HepG2 (cell line): ENCODE results near the gene ASXL1. TPM values are rescaled to one million over a fixed set of nuclear protein-coding genes. Genes with fewer than 3 reads are reported as not detected.

Source experiments
- AFF4 ChIP-seq: sonication (generic); formaldehyde crosslinking; IDR thresholded peaks from 2 replicates; pipeline ENCODE4 v1.4.0; 2020; ENCODE audit warnings: missing genetic modification reagents
- ATF1 ChIP-seq: IDR thresholded peaks from 2 replicates; pipeline ENCODE4 v1.6.1; 2016; ENCODE audit warnings: mild to moderate bottlenecking, control low read depth
- ATF7 ChIP-seq, 2 experiments: fragments of 450-650 bp in 1 of 2; sonication (generic) in 1 of 2; formaldehyde crosslinking in 1 of 2; IDR thresholded peaks; 2 replicates each; pipeline versions ENCODE4 v1.4.0 to v1.6.1; 2016 to 2020; ENCODE audit warnings: antibody characterized with exemption in 1 of 2, mild to moderate bottlenecking in 1 of 2, missing genetic modification reagents in 1 of 2
- ATF7-NPFF ChIP-seq: sonication (generic); formaldehyde crosslinking; IDR thresholded peaks from 2 replicates; pipeline ENCODE4 v1.8.1; 2023; ENCODE audit warnings: mild to moderate bottlenecking, low read depth, missing genetic modification reagents, moderate library complexity
- ATRX ChIP-seq: sonication (generic); formaldehyde crosslinking; IDR thresholded peaks from 2 replicates; pipeline ENCODE4 v1.4.0; 2020; ENCODE audit warnings: missing genetic modification reagents, borderline replicate concordance
- CBX5 ChIP-seq: sonication (generic); formaldehyde crosslinking; IDR thresholded peaks from 2 replicates; pipeline ENCODE4 v1.4.0; 2020; ENCODE audit warnings: missing genetic modification reagents, borderline replicate concordance
- DPF2 ChIP-seq: sonication (generic); formaldehyde crosslinking; IDR thresholded peaks from 2 replicates; pipeline ENCODE4 v1.4.0; 2020; ENCODE audit warnings: mild to moderate bottlenecking, low read depth, missing genetic modification reagents, borderline replicate concordance
- HMG20B ChIP-seq: conservative IDR thresholded peaks from 2 replicates; pipeline ENCODE4 v1.6.1; 2016; ENCODE audit warnings: missing genetic modification reagents, missing compliant biosample characterization
- ISL2 ChIP-seq: sonication (generic); formaldehyde crosslinking; IDR thresholded peaks from 2 replicates; pipeline ENCODE4 v1.5.0; 2020; ENCODE audit warnings: missing genetic modification reagents
- MAF1 ChIP-seq: sonication (generic); formaldehyde crosslinking; IDR thresholded peaks from 2 replicates; pipeline ENCODE4 v1.5.0; 2020; ENCODE audit warnings: missing genetic modification reagents, borderline replicate concordance
- NR2F6 ChIP-seq, 2 experiments: IDR thresholded peaks; 2 replicates each; pipeline ENCODE4 v1.6.1; 2016; ENCODE audit warnings: antibody characterized with exemption in 1 of 2, mild to moderate bottlenecking in 1 of 2
- SRSF1 ChIP-seq: fragments of 200-400 bp; formaldehyde crosslinking; optimal IDR thresholded peaks from 2 replicates; pipeline ENCODE3; 2017; ENCODE audit warnings: mild to moderate bottlenecking, low read depth, low read length, moderate library complexity
- TEAD3 ChIP-seq: optimal IDR thresholded peaks from 2 replicates; pipeline ENCODE3; 2016; ENCODE audit warnings: borderline replicate concordance
- ZKSCAN5 ChIP-seq: sonication (generic); formaldehyde crosslinking; IDR thresholded peaks from 2 replicates; pipeline ENCODE4 v1.5.1; 2020; ENCODE audit warnings: mild to moderate bottlenecking, missing genetic modification reagents
- ZMAT5 ChIP-seq: sonication (generic); formaldehyde crosslinking; IDR thresholded peaks from 2 replicates; pipeline ENCODE4 v1.5.0; 2020; ENCODE audit warnings: mild to moderate bottlenecking, low read depth, missing genetic modification reagents, borderline replicate concordance
- ZNF550 ChIP-seq: sonication (generic); formaldehyde crosslinking; IDR thresholded peaks from 2 replicates; pipeline ENCODE4 v1.4.0; 2020; ENCODE audit warnings: mild to moderate bottlenecking, missing genetic modification reagents, borderline replicate concordance
- ZNF619 ChIP-seq: sonication (generic); formaldehyde crosslinking; IDR thresholded peaks from 2 replicates; pipeline ENCODE4 v1.4.0; 2020; ENCODE audit warnings: mild to moderate bottlenecking, missing genetic modification reagents
- ZNF703 ChIP-seq: sonication (generic); formaldehyde crosslinking; IDR thresholded peaks from 2 replicates; pipeline ENCODE4 v1.5.1; 2020; ENCODE audit warnings: missing genetic modification reagents, mild to moderate bottlenecking, moderate library complexity, borderline replicate concordance
- ZNF788 ChIP-seq: sonication (generic); formaldehyde crosslinking; IDR thresholded peaks from 2 replicates; pipeline ENCODE4 v1.5.0; 2020; ENCODE audit warnings: mild to moderate bottlenecking, missing genetic modification reagents, borderline replicate concordance
- ZNF891 ChIP-seq: sonication (generic); formaldehyde crosslinking; IDR thresholded peaks from 2 replicates; pipeline ENCODE4 v1.5.0; 2020; ENCODE audit warnings: mild to moderate bottlenecking, missing genetic modification reagents
- ZSCAN9 ChIP-seq: IDR thresholded peaks from 2 replicates; pipeline ENCODE4 v1.6.1; 2016; ENCODE audit warnings: borderline replicate concordance
- polyA plus RNA-seq, 8 experiments: library from polyadenylated mRNA; depleted of rRNA in 3 of 8; stranded (reverse) in 7 of 8; unstranded in 1 of 8; fragments of >200 nt; fragmentation: Illumina TruSeq in 4 of 8; extraction: Trizol in 4 of 8; gene quantifications; 2 replicates each; pipeline versions ENCODE4 v1.2.1 to v1.2.3, GENCODE V29; 2011 to 2016; ENCODE audit warnings: low read depth in 4 of 8, missing spikeins in 1 of 8, mixed read lengths in 1 of 8; ENCODE audit not compliant: insufficient read depth in 1 of 8
- total RNA-seq, 5 experiments: library from RNA; depleted of rRNA; stranded (reverse); fragments of >200 nt; fragmentation: Illumina TruSeq; extraction: Trizol; gene quantifications; 2 replicates each; pipeline ENCODE4 v1.2.3, GENCODE V29; 2016; ENCODE audit warnings: low read depth in 1 of 5
- TF ChIP-seq, protein P1 (sequence below): sonication (generic); formaldehyde crosslinking; IDR thresholded peaks from 2 replicates; pipeline ENCODE4 v1.4.0; 2020; ENCODE audit warnings: missing genetic modification reagents
- TF ChIP-seq, protein P2 (sequence below): sonication (generic); formaldehyde crosslinking; IDR thresholded peaks from 2 replicates; pipeline ENCODE4 v1.8.0; 2022; ENCODE audit warnings: mild to moderate bottlenecking, missing genetic modification reagents, borderline replicate concordance

Gene ASXL1
- total and polyA plus RNA-seq, 2 of the 13 experiments (the other 11 are each of a cell fraction or from before 2014, with no cell fraction given) = 62.1 to 74.8 TPM

DNA sequence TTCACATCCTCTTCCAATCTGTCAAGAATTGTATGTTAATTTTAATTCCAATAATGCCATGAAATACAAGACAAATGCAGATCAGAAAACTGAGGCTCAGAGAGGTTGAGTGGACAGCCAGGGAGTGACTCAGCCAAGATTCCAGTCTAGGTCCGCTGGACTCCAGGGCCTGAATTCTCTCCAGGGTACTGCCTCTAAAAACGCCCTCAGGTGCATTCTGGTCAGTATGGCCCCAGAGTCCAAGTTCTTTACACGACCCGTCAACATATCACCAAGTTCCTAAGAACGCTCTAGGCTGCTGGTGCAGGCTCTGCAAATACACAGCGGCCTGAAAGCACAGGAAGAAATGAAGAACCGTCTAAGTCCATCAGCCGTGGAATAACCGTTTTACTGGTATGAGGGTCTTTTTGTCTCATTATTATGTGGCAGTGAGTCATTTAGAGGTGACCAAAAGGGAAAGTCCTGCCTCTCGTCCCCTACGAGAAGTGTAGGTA lies 709 bp upstream of the ASXL1 start (continued):
- TF ChIP-seq AFF4 (CRISPR knock-in tag) (no peak), ISL2 (no peak), ZNF550 (CRISPR knock-in tag) (no peak; the same call in 1 of the 2 replicates), ATF1 (CRISPR knock-in tag) (no peak), DPF2 (CRISPR knock-in tag) (peak; percentile 8; the same call in 1 of the 2 replicates), HMG20B (CRISPR knock-in tag) (no peak), ATF7-NPFF (CRISPR knock-in tag) (no peak), ZNF619 (CRISPR knock-in tag) (0 out of 2 replicates have a peak, but pooled peaks have one; percentile 73), ZKSCAN5 (CRISPR knock-in tag) (no peak), ZNF703 (peak; percentile 85; the same call in 1 of the 2 replicates), MAF1 (CRISPR knock-in tag) (no peak), CBX5 (CRISPR knock-in tag) (no peak), ZMAT5 (CRISPR knock-in tag) (no peak), ZNF788 (no peak), TEAD3 (CRISPR knock-in tag) (no peak), ZSCAN9 (CRISPR knock-in tag) (no peak), ZNF891 (CRISPR knock-in tag) (no peak), NR2F6 (IDR thresholded peaks at IDR 0.05) (no peak), NR2F6 (CRISPR knock-in tag; IDR thresholded peaks at IDR 0.05) (no peak), ATF7 (IDR thresholded peaks at IDR 0.05) (no peak), ATF7 (CRISPR knock-in tag; IDR thresholded peaks at IDR 0.05) (no peak), ATRX (CRISPR knock-in tag) (no peak), SRSF1 (no peak)
- TF ChIP-seq, protein P1, sequence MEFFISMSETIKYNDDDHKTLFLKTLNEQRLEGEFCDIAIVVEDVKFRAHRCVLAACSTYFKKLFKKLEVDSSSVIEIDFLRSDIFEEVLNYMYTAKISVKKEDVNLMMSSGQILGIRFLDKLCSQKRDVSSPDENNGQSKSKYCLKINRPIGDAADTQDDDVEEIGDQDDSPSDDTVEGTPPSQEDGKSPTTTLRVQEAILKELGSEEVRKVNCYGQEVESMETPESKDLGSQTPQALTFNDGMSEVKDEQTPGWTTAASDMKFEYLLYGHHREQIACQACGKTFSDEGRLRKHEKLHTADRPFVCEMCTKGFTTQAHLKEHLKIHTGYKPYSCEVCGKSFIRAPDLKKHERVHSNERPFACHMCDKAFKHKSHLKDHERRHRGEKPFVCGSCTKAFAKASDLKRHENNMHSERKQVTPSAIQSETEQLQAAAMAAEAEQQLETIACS (CRISPR knock-in tag) = no peak
- TF ChIP-seq, protein P2, sequence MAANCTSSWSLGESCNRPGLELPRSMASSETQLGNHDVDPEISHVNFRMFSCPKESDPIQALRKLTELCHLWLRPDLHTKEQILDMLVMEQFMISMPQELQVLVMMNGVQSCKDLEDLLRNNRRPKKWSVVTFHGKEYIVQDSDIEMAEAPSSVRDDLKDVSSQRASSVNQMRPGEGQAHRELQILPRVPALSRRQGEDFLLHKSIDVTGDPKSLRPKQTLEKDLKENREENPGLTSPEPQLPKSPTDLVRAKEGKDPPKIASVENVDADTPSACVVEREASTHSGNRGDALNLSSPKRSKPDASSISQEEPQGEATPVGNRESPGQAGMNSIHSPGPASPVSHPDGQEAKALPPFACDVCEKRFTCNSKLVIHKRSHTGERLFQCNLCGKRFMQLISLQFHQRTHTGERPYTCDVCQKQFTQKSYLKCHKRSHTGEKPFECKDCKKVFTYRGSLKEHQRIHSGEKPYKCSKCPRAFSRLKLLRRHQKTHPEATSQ (CRISPR knock-in tag) = no peak
